ENCODE data around the gene EARS2. TPM values are rescaled to one million over a fixed set of nuclear protein-coding genes. Genes with fewer than 3 reads are reported as not detected.

Gene EARS2
- total and polyA plus RNA-seq, 2 donors from 2014 or later: 21.6 to 30.4 TPM

DNA sequence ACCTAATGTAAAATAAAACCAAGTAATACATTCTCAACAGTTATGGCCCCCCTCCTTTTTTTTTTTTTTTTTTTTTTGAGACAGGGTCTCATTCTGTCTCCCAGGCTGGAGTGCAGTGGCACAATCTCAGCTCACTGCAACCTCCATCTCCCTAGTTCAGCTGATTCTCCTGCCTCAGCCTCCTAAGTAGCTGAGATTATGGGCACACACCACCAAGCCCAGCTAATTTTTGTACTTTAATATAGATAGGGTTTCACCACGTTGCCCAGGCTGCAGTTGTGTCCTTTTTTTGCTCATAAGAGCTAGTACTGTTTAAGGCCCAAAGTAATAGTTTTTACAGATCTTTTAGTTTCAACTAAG is 18.3 kb downstream of the EARS2 start:
- H3K4me1 ChIP-seq (ENCODE audit: control insufficient read depth in 2 of 3, insufficient read depth in 2 of 3, low read depth in 1 of 3, low read length in 3 of 3): no peaks in the 10 kb centered on the region
- H3K27ac ChIP-seq (ENCODE audit: low read depth in 2 of 2, low read length in 2 of 2): no peak overlapping the region
- TF ChIP-seq, protein P1, sequence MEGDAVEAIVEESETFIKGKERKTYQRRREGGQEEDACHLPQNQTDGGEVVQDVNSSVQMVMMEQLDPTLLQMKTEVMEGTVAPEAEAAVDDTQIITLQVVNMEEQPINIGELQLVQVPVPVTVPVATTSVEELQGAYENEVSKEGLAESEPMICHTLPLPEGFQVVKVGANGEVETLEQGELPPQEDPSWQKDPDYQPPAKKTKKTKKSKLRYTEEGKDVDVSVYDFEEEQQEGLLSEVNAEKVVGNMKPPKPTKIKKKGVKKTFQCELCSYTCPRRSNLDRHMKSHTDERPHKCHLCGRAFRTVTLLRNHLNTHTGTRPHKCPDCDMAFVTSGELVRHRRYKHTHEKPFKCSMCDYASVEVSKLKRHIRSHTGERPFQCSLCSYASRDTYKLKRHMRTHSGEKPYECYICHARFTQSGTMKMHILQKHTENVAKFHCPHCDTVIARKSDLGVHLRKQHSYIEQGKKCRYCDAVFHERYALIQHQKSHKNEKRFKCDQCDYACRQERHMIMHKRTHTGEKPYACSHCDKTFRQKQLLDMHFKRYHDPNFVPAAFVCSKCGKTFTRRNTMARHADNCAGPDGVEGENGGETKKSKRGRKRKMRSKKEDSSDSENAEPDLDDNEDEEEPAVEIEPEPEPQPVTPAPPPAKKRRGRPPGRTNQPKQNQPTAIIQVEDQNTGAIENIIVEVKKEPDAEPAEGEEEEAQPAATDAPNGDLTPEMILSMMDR (IDR thresholded peaks at IDR 0.05; ENCODE audit: borderline replicate concordance, extremely low read depth, insufficient read depth): no peak
- DNase-seq: no peak
- FAIRE-seq: no peak
- intact Hi-C loops (cut with DNase I): no loop called here
- H3K9me3 ChIP-seq (ENCODE audit: control insufficient read depth in 2 of 3, insufficient read depth in 1 of 3, low read length in 3 of 3): no peaks in the 10 kb centered on the region
- no peaks in the 10 kb centered on the region for H3K27me3 ChIP-seq (ENCODE audit: control insufficient read depth, insufficient read depth, low read length)
- no peak overlapping the region for H3K9ac ChIP-seq (ENCODE audit: low read length in 3 of 3)
- no peak overlapping the region for H3K4me3 ChIP-seq (ENCODE audit: low read length in 3 of 3)
- H3K36me3 ChIP-seq (ENCODE audit: control insufficient read depth in 2 of 3, insufficient read depth in 3 of 3, low read length in 3 of 3): peaks cover 2 to 20% (median 12%) of the 10 kb centered on the region in 3 donors

DNA sequence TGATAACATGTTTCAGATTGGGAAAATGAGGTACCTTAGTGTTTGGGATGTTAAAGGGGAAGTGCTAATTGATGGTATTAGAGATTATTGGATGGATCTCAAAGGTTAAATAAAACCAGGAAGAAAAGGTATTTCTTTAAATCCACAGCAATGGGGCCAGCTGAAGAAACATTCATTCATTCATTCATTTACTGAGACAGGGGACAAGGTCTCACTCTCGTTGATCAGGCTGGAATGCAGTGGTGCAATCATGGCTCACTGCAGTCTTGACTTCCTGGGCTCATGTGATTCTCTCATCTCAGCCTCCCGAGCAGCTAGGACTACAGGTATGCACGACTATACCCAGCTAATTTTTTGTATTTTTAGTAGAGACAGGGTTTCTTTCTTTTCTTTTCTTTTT is 19.8 kb downstream of the EARS2 start:
- no peaks in the 10 kb centered on the region for H3K27me3 ChIP-seq (ENCODE audit: control insufficient read depth, insufficient read depth, low read length)
- H3K36me3 ChIP-seq (ENCODE audit: control insufficient read depth in 2 of 3, insufficient read depth in 3 of 3, low read length in 3 of 3): peaks cover 2 to 24% (median 14%) of the 10 kb centered on the region in 3 donors
- intact Hi-C loops (cut with DNase I): no loop called here
- FAIRE-seq (no peak), DNase-seq (no peak)
- no peak overlapping the region for H3K27ac ChIP-seq (ENCODE audit: low read depth in 2 of 2, low read length in 2 of 2)
- TF ChIP-seq, protein P1 (IDR thresholded peaks at IDR 0.05; ENCODE audit: borderline replicate concordance, extremely low read depth, insufficient read depth): no peak
- no peaks in the 10 kb centered on the region for H3K9me3 ChIP-seq (ENCODE audit: control insufficient read depth in 2 of 3, insufficient read depth in 1 of 3, low read length in 3 of 3)
- H3K4me1 ChIP-seq (ENCODE audit: control insufficient read depth in 2 of 3, insufficient read depth in 2 of 3, low read depth in 1 of 3, low read length in 3 of 3): no peaks in the 10 kb centered on the region
- no peak overlapping the region for H3K9ac ChIP-seq (ENCODE audit: low read length in 3 of 3)
- H3K4me3 ChIP-seq (ENCODE audit: low read length in 3 of 3): no peak overlapping the region

DNA sequence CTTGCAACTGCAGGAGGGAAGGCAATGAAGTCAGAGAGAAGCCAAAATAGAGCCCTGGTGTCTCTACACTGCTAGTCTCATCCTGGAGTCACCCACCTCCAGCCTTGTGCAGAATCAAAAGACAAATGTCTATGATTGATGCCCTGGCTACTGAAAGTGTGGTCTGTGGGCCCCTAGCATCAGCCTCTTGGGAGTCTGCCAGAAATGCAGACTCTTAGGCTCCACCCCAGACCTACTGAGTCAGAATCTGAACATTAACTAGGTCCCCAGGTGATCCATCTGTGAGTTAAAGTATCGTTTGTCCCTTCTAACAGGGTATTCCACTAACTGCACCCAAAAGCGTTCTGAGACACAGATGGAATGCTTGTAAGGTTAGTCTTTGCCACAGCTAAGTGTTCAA is 21.2 kb downstream of the EARS2 start:
- no peaks in the 10 kb centered on the region for H3K4me1 ChIP-seq (ENCODE audit: control insufficient read depth in 2 of 3, insufficient read depth in 2 of 3, low read depth in 1 of 3, low read length in 3 of 3)
- no peaks in the 10 kb centered on the region for H3K9me3 ChIP-seq (ENCODE audit: control insufficient read depth in 2 of 3, insufficient read depth in 1 of 3, low read length in 3 of 3)
- no peak overlapping the region for H3K27ac ChIP-seq (ENCODE audit: low read depth in 2 of 2, low read length in 2 of 2)
- TF ChIP-seq, protein P1 (IDR thresholded peaks at IDR 0.05; ENCODE audit: borderline replicate concordance, extremely low read depth, insufficient read depth): no peak
- H3K36me3 ChIP-seq (ENCODE audit: control insufficient read depth in 2 of 3, insufficient read depth in 3 of 3, low read length in 3 of 3): peaks cover 4 to 34% (median 18%) of the 10 kb centered on the region in 3 donors
- FAIRE-seq (no peak), DNase-seq (peak in 1 of 5 donors; percentile 11)
- H3K27me3 ChIP-seq (ENCODE audit: control insufficient read depth, insufficient read depth, low read length): no peaks in the 10 kb centered on the region
- intact Hi-C loops (cut with DNase I): no loop called here
- H3K4me3 ChIP-seq (ENCODE audit: low read length in 3 of 3): no peak overlapping the region
- H3K9ac ChIP-seq (ENCODE audit: low read length in 3 of 3): no peak overlapping the region
